Measurements from ENCODE around the gene PTPRG. TPM values are rescaled to one million over a fixed set of nuclear protein-coding genes. Genes with fewer than 3 reads are reported as not detected.

The PTPRG gene
- total and polyA plus RNA-seq, 2 donors (not counting 3 experiments of a cell fraction or from before 2014, with no cell fraction given), result 8.9 to 39.1 TPM

GRCh38 chr3:61863579-61863978 lies 302.2 kb downstream of the PTPRG start:
- H3K4me2 ChIP-seq (ENCODE audit: insufficient read depth, low read length), result no peak overlapping the region
- H3K36me3 ChIP-seq (ENCODE audit: control insufficient read depth in 2 of 2, extremely low read depth in 1 of 2, insufficient read depth in 2 of 2, low read length in 2 of 2), result no peaks in the 10 kb centered on the region
- H3K4me1 ChIP-seq (ENCODE audit: control insufficient read depth, extremely low read depth, insufficient read depth, low read length), result no peaks in the 10 kb centered on the region
- no peaks in the 10 kb centered on the region for H3K79me2 ChIP-seq (ENCODE audit: control insufficient read depth, insufficient read depth, low read length)
- dilution Hi-C loops (cut with MboI; ENCODE audit: extremely low pct_ligation_motif_present, low sequenced_read_pairs) (no loop called here), intact Hi-C loops (cut with micrococcal nuclease) (no loop called here)
- no peak for TF ChIP-seq MAX (IDR thresholded peaks at IDR 0.05; ENCODE audit: insufficient read depth, insufficient read length)
- no peak for TF ChIP-seq POLR2AphosphoS5 (IDR thresholded peaks at IDR 0.05; ENCODE audit: insufficient read depth, low read depth, low read length)
- no peak for TF ChIP-seq POLR2A (IDR thresholded peaks at IDR 0.05; ENCODE audit: low read depth, low read length)
- TF ChIP-seq EZH2 (IDR thresholded peaks at IDR 0.05; ENCODE audit: borderline replicate concordance, low read depth, low read length, severe bottlenecking), result no peak
- no peak for TF ChIP-seq CTCF (IDR thresholded peaks at IDR 0.05; ENCODE audit: extremely low read depth in 1 of 2, insufficient read depth in 1 of 2, low read depth in 1 of 2, low read length in 2 of 2)
- TF ChIP-seq MYC (IDR thresholded peaks at IDR 0.05; ENCODE audit: low read depth, low read length), result no peak
- TF ChIP-seq JUN (IDR thresholded peaks at IDR 0.05; ENCODE audit: borderline replicate concordance, insufficient read depth, insufficient read length, low read depth), result no peak
- H3K9me3 ChIP-seq (replicated peaks; ENCODE audit: control insufficient read depth, insufficient read depth, low read length), result no peaks in the 10 kb centered on the region
- H3K27ac ChIP-seq (ENCODE audit: insufficient read depth, low read depth, low read length), result no peak overlapping the region
- CTCF ChIA-PET, result no interaction called here
- no peaks in the 10 kb centered on the region for H3K9me1 ChIP-seq (replicated peaks; ENCODE audit: control insufficient read depth, extremely low read depth, insufficient read depth, low read length)
- FAIRE-seq (peak; percentile 52), DNase-seq (ENCODE audit: low read depth, low spot score) (no peak)
- H3K4me3 ChIP-seq (replicated peaks in 1 of 3; ENCODE audit: insufficient read depth in 1 of 3, low read depth in 1 of 3, low read length in 3 of 3), result no peak overlapping the region
- H3K9ac ChIP-seq (replicated peaks; ENCODE audit: extremely low read depth, insufficient read depth, low read length), result no peak overlapping the region
- POLR2A ChIA-PET, result no interaction called here
- BruUV-seq (replicated peaks), result no TSS peak
- no peaks in the 10 kb centered on the region for H3K27me3 ChIP-seq (ENCODE audit: control insufficient read depth in 2 of 2, insufficient read depth in 2 of 2, low read length in 2 of 2)
- no peaks in the 10 kb centered on the region for H4K20me1 ChIP-seq (replicated peaks; ENCODE audit: control insufficient read depth, extremely low read depth, insufficient read depth, low read length)
- no peak overlapping the region for H2AFZ ChIP-seq (ENCODE audit: low read depth, low read length)
